GM21717 (cell line): Measurements from ENCODE around the gene KCNE2.

ENCODE experiments used
- ATAC-seq: cut with Tn5 transposase; IDR thresholded peaks from one replicate; pipeline ENCODE4 v1.9.1; 2021; ENCODE audit warnings: mild to moderate bottlenecking, moderate library complexity; ENCODE audit not compliant: unreplicated experiment

KCNE2 gene, protein sequence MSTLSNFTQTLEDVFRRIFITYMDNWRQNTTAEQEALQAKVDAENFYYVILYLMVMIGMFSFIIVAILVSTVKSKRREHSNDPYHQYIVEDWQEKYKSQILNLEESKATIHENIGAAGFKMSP

DNA sequence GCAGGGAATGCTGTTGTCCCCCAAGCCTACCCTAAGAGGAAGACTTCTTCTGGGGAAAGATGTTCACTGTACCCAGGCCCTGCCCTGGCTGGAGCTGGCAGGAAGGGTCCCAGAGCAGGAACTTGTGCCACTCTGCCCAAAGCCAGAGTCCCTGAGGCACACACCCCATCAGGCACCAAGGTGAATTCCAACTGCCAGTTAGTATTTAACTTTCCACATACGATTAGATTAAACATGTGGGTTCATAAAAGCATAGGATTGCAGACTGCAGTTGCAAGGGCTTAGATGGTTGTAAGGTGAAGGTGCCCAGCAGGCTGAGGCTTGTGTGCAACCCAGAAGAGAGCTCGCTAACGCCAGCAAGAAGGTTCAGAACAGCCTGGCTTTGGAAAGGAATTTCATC, at the start of gene KCNE2:
Gene KCNE2, plus strand, starts transcription at position 274 of the 400 bp plus-strand sequence. CDS start 6,473 bp downstream, outside the sequence.
- no peak for ATAC-seq

DNA sequence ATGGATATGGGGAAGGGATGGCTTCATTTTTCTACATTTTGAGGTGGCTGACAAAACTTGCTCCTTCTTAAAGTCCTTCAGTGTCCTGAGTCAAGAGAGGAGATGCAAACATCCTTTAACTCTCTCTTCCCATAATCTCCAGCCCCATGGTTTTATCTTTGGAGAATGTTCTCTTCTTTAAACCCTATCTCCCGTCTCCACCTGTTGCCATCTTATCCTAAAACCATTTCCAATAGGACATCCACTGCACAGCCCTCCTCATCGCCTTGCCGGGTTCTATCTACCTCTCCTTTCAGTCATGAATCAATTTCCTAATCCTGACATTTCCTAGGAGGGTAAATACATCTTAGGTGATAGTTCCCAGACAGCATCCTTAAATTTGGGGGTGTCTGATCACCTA, 44.2 kb upstream of the KCNE2 start:
- no peak for ATAC-seq

DNA sequence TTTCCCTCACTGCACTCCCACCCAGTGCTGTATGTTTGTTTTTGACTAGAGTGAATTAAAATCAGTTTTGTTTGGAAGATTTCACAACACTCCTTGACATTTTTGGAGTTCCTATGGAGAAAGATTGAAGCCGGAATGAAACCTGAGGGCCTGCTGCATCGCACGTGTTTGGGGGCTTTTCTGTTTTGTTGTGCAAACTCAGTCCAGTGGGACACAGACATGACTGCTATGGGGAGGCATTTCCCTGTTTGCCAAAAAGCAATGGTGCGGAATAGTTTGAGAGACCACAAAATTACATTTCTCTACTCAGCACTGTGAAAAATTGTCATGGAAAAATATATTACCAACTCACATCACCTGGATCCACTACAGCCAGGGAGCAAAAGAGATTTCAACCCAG, 43.8 kb upstream of the KCNE2 start:
- ATAC-seq, result no peak

DNA sequence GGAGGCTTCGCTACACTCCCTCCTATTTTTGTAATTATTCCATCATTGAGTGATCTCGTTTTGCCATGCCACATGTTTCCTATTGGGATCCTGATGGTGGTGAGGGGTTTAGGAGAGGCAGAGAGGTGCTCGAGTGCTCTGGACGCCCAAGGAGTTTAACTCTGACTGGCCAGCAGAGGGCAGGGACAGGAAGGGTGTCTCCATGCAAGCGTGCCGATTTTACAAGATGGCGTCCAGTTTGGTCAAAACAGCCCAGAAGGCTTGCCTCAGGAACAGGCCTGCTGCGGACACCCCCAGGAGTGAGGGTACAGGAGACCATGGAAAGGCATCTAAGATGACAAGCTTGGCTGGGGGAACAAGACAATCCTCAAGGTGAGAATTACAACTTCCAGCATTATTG, 33.8 kb upstream of the KCNE2 start:
- no peak for ATAC-seq

DNA sequence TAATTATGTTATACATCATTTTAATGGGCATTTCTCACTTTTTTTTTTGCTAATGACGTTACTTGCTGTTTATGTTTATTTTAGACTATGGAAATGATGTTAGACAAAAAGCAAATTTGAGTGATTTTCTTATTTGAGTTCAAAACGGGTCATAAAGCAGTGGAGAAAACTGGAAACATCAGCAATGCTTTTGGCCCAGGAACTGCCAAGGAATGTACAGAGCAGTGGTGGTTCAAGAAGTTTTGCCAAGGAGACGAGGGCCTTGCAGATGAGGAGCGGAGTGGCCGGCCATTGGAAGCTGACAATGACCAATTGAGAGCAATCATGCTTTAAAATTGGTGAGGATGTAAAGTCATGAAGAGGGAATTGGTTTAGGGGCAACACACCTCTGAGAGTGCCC, 32.1 kb upstream of the KCNE2 start:
- no peak for ATAC-seq

DNA sequence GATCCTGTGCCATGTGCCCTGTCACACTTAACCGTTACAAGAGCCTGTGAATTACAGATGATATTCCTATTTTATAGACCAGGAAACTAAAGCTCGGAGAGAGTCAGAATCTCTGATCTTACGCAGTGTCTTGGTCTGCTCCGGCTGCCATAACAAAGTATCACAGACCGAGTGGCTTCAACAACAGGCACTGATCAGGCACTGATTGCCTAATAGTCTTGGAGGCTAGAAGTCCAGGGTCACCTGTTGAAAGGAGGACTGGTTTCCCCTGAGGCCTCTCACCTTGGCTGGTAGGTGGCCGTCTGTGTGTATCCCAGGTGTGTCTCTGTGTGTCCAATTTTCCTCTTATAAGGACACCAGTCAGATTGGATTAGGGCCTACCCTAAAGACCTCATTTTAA, 31.5 kb upstream of the KCNE2 start:
- no peak for ATAC-seq

DNA sequence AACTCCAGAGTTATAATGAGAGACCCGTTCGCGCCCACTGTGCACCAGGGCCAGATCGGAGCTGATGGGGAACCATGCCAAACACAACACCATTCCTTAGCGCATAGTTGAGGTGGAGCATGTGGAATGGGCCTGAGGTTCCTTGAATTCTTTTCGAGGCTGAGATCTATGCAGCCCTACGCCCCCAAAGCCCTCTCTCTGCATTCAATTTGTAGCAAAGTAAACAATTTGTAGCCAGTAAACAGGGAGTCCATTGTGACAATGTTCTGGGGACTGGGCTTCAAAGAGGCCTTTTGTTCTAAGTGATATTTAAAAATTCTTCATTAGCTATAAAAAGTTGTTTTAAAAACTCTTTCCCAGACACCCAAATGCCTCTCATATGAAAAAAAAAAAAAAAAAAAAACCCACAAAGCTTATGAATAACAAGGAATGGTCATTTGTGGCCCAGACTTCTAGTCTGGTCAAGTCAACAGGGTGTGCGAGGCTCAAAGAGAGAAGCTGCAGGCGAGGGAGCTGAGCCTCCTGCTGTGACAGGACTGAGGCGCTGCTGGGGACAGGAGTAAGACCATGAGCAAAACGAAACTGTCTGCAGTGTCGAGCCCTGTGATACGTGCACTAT, 30.6 kb upstream of the KCNE2 start:
- no peak for ATAC-seq

DNA sequence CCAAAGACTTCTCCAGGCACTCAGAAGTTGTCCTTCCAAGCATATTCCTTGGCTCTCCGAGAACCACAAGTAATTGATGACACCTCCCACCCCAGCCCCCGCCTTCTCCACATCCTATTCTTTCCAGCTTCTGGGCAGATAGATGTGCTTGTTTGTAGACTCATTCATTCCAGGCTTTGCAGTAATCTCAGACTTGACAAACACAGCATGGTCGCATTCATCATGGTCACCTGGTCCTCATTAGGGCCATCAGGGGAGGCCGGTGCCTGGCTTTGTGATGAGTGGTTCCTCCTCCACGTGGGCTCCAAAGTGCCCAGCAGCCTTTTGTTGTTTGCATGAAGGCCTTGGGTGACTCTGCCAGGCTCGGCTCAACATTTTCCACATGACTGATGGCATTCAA, 28.5 kb upstream of the KCNE2 start:
- no peak for ATAC-seq

DNA sequence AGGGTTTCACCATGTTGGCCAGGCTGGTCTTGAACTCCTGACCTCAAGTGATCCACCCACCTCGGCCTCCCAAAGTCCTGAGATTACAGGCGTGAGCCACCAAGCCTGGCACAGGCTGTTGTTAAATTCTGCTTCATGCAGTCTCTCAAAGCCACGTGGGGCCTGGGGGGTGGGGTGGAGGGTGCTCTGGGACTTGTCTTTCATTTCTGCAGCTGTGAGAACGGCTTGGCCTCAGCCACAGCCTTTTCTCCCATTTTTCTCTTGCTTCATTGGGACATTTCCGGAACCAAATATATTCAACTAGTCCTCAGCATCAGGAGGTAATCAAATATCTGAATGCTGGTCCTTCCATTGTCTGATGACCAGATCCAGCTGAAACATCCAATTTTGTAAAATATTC, 27.6 kb upstream of the KCNE2 start:
- ATAC-seq, result no peak

DNA sequence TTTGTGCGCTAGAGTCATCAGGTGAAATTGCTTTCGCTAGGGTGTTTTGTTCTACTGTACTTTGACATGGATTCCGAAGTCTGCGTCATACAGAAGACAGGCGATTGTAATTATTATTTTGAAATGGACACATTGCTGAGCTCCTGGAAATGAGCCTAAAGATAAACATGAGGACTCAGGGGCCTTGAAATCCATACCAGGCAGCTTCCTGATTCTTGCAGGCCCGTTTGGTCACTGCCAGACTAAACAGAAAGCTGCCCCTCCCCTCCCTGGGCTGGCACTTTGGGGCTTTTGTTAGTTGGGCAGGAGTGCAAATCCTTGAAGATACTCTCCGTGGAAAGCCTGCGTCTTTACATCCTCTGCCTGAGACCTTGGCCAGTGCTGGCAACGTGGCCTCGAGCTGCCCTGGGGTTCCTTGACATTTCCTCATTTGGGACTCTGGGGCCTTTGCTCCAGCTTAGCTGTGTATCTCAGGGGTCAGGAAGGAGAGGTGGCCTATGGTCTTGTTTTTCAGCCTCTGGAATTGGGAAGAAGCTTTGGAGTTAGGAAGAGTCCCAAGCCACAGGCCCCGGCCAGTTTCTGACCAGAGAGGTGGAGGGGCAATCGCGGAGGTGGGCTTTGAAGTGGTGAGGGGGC, 26.9 kb upstream of the KCNE2 start:
- ATAC-seq, result no peak

DNA sequence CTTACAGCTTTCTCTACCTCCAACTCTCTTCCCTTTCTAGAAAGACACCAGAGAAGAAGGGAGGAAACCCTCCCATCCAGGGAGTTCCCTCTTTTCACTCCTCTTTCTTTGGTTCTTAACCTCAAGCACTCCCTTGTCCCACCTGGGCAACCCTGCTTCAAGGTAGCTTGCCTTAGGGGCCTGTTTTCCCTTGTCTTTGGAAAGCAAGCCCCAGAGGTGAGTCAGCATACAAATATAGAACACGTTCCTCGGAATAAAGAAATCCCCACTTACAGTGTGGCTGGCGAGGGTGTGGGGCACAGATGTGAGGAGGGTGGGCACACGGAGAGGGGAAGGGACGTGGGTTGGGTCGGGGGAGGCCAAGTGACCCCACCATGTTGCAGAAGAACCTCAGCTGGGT, 26.1 kb upstream of the KCNE2 start:
- ATAC-seq, result no peak

DNA sequence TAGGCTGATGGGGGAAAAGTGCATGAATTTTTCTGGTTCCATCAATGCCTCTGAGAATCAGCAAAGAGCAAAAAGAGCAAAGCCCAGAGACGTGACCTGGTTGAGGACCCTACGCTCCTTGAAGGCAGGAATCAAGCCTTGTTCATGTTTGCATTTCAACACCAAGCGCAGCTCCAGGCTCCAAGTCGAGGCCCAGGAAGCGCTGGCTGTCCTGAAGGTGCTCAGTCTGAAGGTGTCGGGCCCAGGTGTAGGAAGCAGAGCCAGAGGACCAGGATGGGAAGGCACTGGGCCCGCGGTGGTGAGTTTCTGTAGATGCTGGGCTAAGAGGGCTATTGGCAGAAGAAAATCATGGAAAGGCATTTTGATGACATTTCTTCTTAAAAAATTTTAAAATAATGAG, 25.6 kb upstream of the KCNE2 start:
- ATAC-seq, result no peak

DNA sequence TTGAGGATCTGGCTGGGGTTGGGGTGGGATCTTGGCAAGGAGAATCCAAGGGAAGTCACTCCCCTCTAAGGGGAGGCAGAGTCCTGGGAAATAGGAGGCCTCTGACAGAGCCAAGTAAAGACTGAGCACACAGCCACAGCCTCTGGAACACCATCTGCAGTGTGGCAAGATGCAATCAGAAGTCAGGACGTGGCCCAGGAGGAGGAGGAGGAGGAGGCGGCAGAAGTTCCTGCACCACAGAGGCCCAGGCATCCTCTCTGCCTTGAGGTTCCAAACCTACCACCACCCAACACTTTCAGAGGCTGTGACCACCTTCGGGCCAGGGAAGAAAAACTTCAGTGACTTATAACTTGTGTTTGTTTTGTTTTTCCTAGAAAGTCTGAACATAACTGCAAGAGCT, 23.7 kb upstream of the KCNE2 start:
- ATAC-seq, result no peak

DNA sequence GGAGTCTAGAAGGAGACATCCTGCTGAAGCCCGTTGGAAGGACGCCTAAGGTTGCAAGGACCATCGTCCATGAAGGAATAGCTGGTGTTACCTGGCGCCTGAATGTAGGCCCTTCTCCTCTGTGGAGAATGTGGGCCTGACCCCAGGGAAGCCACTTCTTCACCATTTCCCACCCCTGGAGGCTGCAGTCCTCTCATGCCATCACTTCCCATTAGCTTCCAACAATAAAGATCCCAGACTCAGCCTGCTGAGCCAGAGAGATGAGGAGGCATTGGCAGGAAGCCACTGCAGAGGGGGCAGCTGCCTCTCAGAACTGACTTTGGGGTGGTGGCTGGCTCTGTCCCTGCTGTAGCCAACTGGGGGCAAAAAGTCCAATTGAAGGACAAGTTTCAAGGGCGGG, 21.3 kb upstream of the KCNE2 start:
- no peak for ATAC-seq

DNA sequence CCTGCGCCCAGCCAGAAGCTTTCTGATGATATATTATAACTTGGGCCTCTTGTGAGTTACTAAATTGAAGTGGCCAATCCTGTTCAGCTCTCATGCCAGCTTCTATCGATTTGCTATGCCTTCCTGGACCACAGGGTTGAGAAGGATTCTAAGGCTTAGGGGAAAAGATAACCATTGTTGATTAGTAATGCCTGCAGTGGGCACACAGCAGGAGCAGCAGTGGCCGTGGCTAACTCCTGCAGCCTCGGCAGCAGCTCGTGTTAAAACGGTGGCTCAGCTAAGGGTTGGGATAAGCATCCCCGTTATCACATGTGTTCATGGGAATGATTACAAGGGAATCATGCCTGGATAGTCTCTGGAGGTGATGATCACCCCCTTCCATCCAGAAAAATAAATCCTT, 20.5 kb upstream of the KCNE2 start:
- ATAC-seq, result no peak

DNA sequence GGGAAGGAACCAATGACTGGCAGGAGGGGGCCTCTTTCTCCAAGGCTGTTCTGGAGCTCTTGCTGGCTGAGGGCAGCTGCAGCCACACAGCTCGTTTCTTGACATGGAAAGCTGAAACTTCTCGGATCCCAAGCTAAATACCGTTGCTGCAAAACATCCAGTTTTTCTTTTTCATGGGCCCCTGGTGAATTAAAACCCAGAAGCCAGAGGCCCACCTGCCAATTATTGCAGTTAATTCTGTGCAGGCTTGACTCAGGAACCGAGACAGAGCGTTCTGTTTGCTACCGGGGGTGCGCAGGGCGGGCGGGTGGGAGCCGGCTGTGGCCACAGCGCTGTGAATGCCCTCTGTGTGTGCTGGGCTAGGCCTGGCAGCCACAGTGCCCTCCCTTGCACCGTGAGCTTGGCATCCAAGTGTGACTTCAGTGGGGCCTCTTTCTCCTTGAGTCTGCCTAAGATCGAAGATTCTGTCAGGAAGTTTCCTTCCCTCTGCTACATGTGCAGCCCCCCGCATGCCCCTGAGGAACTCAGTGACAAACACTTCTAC, 19.9 kb upstream of the KCNE2 start:
- ATAC-seq, result no peak

DNA sequence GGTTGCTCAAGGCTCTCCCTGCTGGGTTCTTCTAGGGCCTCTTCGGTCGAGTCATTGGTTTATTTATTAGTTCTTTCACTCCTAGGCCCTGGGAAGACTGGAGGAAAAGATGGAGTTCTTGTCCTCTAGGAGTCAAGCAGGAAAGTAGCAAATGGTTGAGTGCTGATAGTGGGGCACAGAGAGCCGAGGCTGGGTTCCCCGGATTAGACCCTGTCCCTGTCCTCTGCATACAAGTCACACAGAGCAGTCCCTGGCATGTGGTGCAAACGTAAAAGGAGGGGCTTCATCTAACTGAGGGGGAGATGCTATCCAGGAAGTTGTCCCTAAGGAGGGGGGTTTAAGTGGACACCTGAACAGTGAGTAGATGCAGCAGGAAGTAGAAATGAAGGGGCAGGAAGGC, 19.2 kb upstream of the KCNE2 start:
- ATAC-seq, result no peak

DNA sequence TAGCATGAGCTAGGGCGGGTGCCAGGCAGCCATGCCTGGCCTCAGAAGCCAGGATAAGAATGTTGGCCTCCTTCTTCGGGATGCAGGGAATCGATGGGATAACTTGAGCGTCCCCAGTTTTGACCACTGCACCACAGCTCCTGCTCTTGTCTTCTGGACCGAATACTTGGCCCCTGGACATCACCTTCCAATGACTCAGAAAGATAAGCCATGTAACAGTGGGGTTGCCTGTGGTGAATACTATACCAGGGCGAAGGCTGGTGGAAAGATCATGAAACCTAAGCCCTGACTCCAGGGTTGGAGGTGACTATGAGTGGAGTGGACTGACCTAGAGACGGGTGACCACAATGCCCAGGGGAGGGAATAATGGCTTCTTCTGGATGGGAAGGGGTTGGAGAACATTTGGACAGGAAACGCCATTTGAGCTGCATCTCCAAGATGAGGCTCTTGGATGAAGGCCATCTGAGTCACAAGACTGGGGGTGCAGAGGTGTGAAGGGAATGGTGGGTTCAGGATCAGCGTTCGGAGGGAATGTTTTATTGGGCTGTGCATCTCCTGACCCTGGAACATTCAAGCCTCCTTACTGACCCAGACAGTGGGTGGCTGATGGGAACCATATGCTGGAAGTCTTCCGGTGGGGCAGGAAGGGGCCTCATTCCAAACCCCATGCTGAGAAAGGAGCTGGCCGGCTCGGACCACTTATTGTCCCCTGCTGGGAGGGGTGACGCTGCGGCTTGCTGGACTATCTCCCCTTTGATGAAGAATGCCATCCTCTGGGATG, 18.5 kb upstream of the KCNE2 start:
- no peak for ATAC-seq

DNA sequence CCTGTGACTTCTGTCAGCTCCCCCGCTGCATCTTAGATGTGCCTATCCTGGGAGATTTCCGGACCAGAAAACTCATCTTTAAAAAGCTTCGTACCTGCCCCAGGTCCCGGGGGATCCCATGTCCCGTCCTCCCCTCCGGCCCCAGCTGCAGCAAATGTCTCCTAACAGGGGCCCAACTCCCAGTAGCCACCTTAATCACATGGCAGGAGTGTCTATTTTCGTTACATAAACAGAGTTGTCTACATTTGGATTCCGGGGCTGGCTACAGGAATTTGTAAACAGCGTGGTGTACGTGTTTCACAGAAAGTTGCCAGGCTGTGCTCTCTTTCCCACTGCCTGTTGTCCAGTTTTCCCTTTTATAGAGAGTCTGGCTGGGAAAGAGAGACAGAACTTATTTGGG, 17.9 kb upstream of the KCNE2 start:
- ATAC-seq, result no peak

DNA sequence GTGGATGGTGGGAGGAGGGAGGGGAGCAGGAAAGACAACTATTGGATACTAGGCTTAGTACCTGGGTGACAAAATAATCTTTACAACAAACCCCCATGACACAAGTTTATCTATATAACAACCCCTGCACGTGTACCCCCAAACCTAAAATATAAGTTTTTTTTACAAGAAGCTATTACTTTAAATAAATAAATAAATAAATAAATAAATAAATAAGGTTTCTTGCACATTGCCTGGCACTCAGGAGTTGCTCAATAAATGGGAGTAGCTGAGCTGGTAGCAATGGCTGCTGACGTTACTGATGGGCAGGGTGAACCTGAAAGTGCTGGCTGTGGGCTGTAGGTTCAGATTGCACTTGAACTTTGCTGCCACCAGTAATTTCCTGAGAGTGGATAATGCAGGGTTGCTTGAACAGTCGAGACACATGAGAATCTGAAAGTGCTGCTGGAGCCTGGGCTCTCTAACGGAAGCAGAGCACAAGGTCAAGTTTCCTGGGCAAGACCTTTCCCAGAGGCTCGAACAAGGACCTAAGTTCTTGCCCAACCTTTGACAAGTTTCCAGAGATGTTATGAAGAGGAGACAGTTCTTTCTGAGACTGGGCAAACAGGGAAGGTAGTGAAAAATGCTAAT, 14.8 kb upstream of the KCNE2 start:
- no peak for ATAC-seq

DNA sequence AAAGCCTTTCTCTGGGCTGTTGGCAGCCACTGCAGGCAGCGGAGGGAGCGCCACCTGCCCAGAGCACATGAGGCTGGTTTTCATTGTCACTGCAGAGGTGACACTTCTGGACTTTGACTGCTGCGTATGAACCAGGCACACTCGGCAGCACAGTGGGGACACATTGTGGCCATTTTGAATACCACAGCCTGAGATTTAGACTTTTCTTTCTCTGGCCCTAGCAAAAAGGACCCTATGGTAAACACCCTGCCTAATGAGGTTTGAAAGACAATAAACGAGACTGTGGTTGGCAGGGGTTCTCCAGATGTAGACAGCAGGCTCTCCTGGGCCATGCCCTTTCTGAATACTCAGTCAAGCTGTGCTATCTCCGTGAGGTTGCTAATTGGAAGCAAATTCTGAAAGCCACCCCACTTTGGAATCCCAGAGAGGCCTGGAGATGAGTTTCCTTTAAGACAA, 12.0 kb upstream of the KCNE2 start:
- ATAC-seq, result no peak
